ENCODE results near the gene UBE2F. TPM values are rescaled to one million over a fixed set of nuclear protein-coding genes. Genes with fewer than 3 reads are reported as not detected.
A peak's percentile ranks its signal among the peaks of the same experiment; 100 is the strongest.

Gene UBE2F
- total and polyA plus RNA-seq, 7 donors = 50.7 to 115 (median 67.8) TPM

DNA sequence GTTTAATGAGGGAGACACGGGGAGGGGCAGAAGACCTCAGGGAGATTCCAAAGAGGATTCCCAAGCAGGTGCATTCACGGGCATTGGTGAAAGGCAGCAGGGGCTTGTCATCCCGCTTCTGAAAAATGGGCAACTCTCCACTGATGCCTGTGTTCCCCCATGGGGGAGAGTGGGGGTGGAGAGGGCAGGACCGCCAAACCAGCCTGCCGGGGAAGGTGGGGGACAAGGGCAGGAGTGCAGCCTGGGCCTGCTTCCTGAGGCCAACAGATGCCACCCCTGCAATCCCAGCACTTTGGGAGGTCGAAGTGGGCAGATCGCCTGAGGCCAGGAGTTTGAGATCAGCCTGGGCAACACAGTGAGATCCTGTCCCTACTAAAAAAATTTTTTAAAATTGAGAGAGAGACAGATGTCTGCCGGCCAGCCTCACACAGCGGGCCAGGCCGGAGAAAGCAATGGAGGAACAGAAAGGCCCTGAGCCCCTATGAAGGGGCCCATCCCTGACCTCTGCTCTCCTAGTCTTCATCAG lies 44.8 kb upstream of the UBE2F start:
- DNase-seq = peak; percentile 58
- no peaks in the 10 kb centered on the region for H3K9me3 ChIP-seq
- TF ChIP-seq EP300 (IDR thresholded peaks at IDR 0.05) (no peak), POLR2AphosphoS5 (IDR thresholded peaks at IDR 0.05) (no peak), POLR2A (IDR thresholded peaks at IDR 0.05) (no peak)
- peaks cover 0 to 19% (median 14%) of the 10 kb centered on the region in 4 donors for H3K4me1 ChIP-seq
- no peak overlapping the region for H3K4me3 ChIP-seq
- H3K27ac ChIP-seq = peak overlapping the region; percentile 56 to 78 (median 64)
- peaks cover 0 to 8% (median 0%) of the 10 kb centered on the region in 4 donors for H3K36me3 ChIP-seq
- no peaks in the 10 kb centered on the region for H3K27me3 ChIP-seq
- 90 to 92% methylated on average over 10 of the region's 10 CpGs for WGBS, 2 donors
- intact Hi-C loops (cut with DNase I) = loop anchor here (2.0 to 5.0 kb wide), 3 partner anchors 61 to 340 kb away; partner anchors contain the start of gene SCLY

DNA sequence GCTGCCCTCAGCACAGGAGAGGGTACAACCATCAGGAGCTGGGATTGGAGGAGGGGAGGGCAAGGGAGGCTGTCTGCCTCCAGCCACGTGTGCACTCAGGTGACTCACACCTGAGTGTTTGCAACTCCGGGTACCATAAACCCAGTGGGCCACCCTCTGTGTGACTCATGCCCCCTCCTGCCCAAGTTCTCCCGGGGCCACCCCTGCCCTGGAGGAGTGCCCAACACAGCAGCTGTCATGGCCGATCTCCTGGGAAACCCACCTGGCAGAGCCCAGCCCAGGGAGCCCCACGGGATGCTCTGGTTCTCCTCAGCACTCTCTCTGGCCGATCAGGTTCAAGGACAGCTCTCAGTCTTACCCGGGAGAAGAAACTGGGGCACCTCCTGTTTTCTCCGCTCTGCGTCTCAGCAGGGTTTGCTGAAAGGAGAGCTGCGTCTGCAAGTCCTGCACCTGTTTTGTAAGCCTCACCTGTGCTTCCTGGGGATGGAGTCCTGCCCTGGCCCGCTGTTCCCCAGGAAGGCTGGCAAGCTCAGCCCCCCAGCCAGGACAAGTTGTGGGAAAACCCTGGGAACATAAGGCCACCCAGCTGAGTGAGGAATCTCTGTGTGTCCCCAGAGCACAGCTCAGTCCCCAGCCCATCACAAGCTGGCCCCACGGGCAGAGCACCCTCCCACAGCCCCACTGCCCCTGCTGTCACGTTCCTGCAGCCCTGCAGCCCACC lies 44.0 kb upstream of the UBE2F start:
- peak in 1 of 4 donors; percentile 4 for TF ChIP-seq POLR2AphosphoS5 (IDR thresholded peaks at IDR 0.05)
- TF ChIP-seq EP300 (IDR thresholded peaks at IDR 0.05) = no peak
- TF ChIP-seq, protein P1, sequence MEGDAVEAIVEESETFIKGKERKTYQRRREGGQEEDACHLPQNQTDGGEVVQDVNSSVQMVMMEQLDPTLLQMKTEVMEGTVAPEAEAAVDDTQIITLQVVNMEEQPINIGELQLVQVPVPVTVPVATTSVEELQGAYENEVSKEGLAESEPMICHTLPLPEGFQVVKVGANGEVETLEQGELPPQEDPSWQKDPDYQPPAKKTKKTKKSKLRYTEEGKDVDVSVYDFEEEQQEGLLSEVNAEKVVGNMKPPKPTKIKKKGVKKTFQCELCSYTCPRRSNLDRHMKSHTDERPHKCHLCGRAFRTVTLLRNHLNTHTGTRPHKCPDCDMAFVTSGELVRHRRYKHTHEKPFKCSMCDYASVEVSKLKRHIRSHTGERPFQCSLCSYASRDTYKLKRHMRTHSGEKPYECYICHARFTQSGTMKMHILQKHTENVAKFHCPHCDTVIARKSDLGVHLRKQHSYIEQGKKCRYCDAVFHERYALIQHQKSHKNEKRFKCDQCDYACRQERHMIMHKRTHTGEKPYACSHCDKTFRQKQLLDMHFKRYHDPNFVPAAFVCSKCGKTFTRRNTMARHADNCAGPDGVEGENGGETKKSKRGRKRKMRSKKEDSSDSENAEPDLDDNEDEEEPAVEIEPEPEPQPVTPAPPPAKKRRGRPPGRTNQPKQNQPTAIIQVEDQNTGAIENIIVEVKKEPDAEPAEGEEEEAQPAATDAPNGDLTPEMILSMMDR (IDR thresholded peaks at IDR 0.05) = no peak
- TF ChIP-seq POLR2A (IDR thresholded peaks at IDR 0.05) = no peak
- peak overlapping the region in 1 of 4 donors; percentile 32 for H3K4me3 ChIP-seq
- intact Hi-C loops (cut with DNase I) = loop anchor here (2.0 to 5.0 kb wide), 3 partner anchors 62 to 340 kb away; partner anchors contain the start of gene SCLY
- 35 to 62% methylated on average over 13 of the region's 13 CpGs for WGBS, 2 donors
- H3K4me1 ChIP-seq = peaks cover 0 to 19% (median 14%) of the 10 kb centered on the region in 4 donors
- H3K27ac ChIP-seq = peak overlapping the region; percentile 56 to 78 (median 64)
- peak; percentile 72 for DNase-seq
- H3K9me3 ChIP-seq = no peaks in the 10 kb centered on the region
- H3K36me3 ChIP-seq = peaks cover 0 to 8% (median 0%) of the 10 kb centered on the region in 4 donors
- no peaks in the 10 kb centered on the region for H3K27me3 ChIP-seq

DNA sequence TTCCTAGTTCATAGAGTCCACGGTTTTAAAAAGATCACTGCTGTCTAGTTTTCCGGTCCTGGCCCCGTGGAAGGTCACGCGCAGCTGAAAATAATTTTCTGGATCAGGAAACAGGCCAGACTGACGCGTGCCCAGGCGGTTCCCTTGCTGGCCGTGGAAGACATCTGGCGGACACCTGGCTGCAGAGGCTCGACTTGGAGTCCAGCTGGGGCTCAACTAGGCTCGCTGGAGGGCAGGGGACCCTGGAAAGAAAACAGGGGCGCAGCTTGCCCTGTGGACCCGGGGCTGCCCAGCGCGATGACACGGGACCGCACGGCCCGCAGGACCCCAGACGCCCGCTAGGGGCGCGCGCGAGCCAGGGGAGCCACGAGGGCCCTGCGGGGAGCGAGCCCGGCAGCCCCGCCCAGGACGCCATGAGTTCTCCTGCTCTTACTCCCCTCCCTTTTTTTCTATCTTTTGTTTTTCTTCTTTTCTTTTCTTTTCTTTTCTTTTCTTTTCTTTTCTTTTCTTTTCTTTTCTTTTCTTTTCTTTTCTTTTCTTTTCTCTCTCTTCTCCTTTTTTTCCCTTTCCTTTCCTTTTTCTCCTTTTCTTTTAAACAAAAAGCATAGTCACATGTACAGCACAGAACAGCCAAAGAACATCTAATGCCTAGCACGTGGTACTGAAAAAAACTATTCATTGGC lies 43.2 kb upstream of the UBE2F start:
- no peaks in the 10 kb centered on the region for H3K9me3 ChIP-seq
- DNase-seq = peak; percentile 93
- H3K27me3 ChIP-seq = no peaks in the 10 kb centered on the region
- WGBS, 2 donors = 18 to 41% methylated on average over 33 of the region's 33 CpGs
- H3K4me3 ChIP-seq = peak overlapping the region in 3 of 4 donors; percentile 26 to 32 (median 27)
- peaks cover 0 to 19% (median 14%) of the 10 kb centered on the region in 4 donors for H3K4me1 ChIP-seq
- H3K27ac ChIP-seq = peak overlapping the region; percentile 56 to 78 (median 64)
- intact Hi-C loops (cut with DNase I) = loop anchor here (2.0 to 5.0 kb wide), 3 partner anchors 63 to 339 kb away; partner anchors contain the start of gene SCLY
- peak; percentile 51 to 76 (median 72) for TF ChIP-seq POLR2AphosphoS5 (IDR thresholded peaks at IDR 0.05)
- TF ChIP-seq EP300 (IDR thresholded peaks at IDR 0.05) = no peak
- TF ChIP-seq, protein P1 (IDR thresholded peaks at IDR 0.05) = peak; percentile 70 to 96 (median 93)
- no peak for TF ChIP-seq POLR2A (IDR thresholded peaks at IDR 0.05)
- H3K36me3 ChIP-seq = peaks cover 0 to 8% (median 0%) of the 10 kb centered on the region in 4 donors

DNA sequence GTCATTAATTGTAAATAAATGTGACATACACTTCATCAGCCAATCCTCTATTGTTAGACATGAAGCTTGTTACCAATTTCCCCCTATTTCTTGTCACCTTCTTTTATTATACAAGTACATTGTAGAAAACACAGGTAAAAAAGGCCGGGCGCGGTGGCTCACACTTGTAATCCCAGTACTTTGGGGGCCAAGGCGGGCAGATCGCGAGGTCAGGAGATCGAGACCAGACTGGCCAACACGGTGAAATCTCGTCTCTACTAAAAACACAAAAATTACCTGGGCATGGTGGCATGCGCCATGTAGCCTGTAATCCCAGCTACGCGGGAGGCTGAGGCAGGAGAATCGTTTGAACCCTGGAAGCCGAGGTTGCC lies 42.7 kb upstream of the UBE2F start:
- WGBS, 2 donors = 92 to 97% methylated on average over 14 of the region's 14 CpGs
- Histone ChIP-seq H3K27ac (peak overlapping the region in 2 of 4 donors; percentile 71 to 78), H3K4me1 (peaks cover 0 to 17% (median 13%) of the 10 kb centered on the region in 4 donors), H3K27me3 (no peaks in the 10 kb centered on the region), H3K4me3 (no peak overlapping the region), H3K9me3 (no peaks in the 10 kb centered on the region), H3K36me3 (peaks cover 0 to 8% (median 0%) of the 10 kb centered on the region in 4 donors)
- TF ChIP-seq, protein P1 (IDR thresholded peaks at IDR 0.05) = no peak
- TF ChIP-seq POLR2AphosphoS5 (IDR thresholded peaks at IDR 0.05) = no peak
- no peak for TF ChIP-seq POLR2A (IDR thresholded peaks at IDR 0.05)
- no peak for TF ChIP-seq EP300 (IDR thresholded peaks at IDR 0.05)
- intact Hi-C loops (cut with DNase I) = loop anchor here (5.0 kb wide), 2 partner anchors 138 to 338 kb away; partner anchors contain the start of gene SCLY
- no peak for DNase-seq
